ENCODE data around the gene SNRPD3.

SNRPD3 gene

DNA sequence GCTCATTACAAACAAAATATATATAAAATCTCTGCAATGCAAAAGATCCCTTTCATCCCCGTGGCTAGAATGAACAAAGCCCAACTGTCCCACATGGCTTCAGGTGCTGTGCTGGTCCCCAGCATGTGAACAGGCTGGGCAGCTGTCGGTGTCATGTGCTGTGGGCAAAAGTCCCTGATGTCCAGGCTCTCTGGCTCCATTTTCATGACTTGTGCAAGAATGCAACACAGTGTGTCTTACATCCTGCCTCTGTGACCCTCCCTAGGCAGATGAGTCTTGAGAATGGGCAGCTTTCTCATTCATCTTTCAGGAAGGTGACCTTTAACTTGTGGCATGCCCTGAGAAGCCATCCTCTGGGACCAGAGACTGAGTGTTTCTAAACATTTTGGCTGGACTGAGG, 15.3 kb upstream of the SNRPD3 start:
- Histone ChIP-seq H3K79me2 (ENCODE audit: insufficient read depth, low read length) (no peaks in the 10 kb centered on the region), H3K9ac (ENCODE audit: low read depth, low read length, poor library complexity, severe bottlenecking) (no peak overlapping the region), H3K4me3 (ENCODE audit: low read length, poor library complexity, severe bottlenecking) (no peak overlapping the region), H4K20me1 (ENCODE audit: insufficient read depth, low read length, poor library complexity, severe bottlenecking) (no peaks in the 10 kb centered on the region), H3K9me2 (replicated peaks; ENCODE audit: low read depth, low read length) (no peaks in the 10 kb centered on the region), H3F3A (ENCODE audit: low read depth) (no peaks in the 10 kb centered on the region), H3K4me1 (ENCODE audit: insufficient read depth, low read length, poor library complexity, severe bottlenecking) (no peaks in the 10 kb centered on the region), H2AFZ (ENCODE audit: low read length) (no peak overlapping the region), H3K27me3 (ENCODE audit: insufficient read depth, low read length, poor library complexity, severe bottlenecking) (no peaks in the 10 kb centered on the region), H3K4me2 (ENCODE audit: low read depth, low read length, poor library complexity, severe bottlenecking) (no peak overlapping the region), H3K9me3 (ENCODE audit: insufficient read depth, low read depth, low read length) (no peaks in the 10 kb centered on the region), H3K36me3 (ENCODE audit: insufficient read depth, low read length) (peaks cover 53% of the 10 kb centered on the region; the same call in 1 of the 2 replicates)
- TF ChIP-seq EZH2phosphoT487 (IDR thresholded peaks at IDR 0.05; ENCODE audit: borderline replicate concordance) = no peak
- TF ChIP-seq, protein P1, sequence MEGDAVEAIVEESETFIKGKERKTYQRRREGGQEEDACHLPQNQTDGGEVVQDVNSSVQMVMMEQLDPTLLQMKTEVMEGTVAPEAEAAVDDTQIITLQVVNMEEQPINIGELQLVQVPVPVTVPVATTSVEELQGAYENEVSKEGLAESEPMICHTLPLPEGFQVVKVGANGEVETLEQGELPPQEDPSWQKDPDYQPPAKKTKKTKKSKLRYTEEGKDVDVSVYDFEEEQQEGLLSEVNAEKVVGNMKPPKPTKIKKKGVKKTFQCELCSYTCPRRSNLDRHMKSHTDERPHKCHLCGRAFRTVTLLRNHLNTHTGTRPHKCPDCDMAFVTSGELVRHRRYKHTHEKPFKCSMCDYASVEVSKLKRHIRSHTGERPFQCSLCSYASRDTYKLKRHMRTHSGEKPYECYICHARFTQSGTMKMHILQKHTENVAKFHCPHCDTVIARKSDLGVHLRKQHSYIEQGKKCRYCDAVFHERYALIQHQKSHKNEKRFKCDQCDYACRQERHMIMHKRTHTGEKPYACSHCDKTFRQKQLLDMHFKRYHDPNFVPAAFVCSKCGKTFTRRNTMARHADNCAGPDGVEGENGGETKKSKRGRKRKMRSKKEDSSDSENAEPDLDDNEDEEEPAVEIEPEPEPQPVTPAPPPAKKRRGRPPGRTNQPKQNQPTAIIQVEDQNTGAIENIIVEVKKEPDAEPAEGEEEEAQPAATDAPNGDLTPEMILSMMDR (conservative IDR thresholded peaks at IDR 0.05; ENCODE audit: low read length) = no peak

DNA sequence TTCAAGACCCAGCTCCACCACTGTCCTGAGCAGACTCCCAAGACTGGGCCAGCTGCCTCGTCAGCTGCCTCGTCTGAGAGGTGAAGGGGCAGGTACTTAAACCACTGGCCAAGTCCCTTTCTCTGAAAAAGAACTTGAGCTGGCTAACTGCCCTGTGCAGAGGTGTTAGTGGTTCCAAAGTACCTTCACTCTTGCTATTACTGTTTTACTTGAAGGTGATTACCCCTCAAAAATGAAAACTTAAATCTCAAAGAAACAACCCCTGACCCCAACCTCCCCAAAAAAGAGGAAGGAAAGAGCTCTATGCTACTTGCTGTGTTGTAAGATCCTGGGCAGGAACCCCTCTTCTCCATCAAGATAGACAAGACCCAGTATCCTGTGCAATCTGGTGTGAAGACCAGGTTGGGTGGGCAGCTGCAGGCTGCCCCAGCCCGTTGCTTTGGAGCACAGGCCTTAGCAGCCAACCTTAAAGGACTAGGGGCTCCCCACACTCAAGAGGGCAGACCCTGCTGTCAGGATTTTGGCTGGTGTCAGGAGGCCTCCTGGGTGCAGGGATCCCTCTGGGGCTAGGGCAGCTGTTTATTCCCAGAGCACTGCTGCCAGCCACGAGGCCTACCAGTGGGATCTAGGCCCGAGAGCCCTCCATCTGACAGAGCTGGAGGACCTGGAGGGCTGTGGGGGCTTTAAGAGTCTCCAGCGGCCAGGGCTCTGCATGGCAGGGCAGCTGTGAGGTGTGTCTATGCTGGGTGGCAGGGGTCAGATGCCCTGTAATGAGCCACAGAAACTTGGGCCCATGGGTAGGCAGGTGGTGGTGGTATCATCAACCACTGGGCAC, 13.9 kb upstream of the SNRPD3 start:
- no peaks in the 10 kb centered on the region for H3K4me1 ChIP-seq (ENCODE audit: insufficient read depth, low read length, poor library complexity, severe bottlenecking)
- H3K9ac ChIP-seq (ENCODE audit: low read depth, low read length, poor library complexity, severe bottlenecking) = no peak overlapping the region
- H3F3A ChIP-seq (ENCODE audit: low read depth) = no peaks in the 10 kb centered on the region
- no peak for TF ChIP-seq EZH2phosphoT487 (IDR thresholded peaks at IDR 0.05; ENCODE audit: borderline replicate concordance)
- TF ChIP-seq, protein P1 (conservative IDR thresholded peaks at IDR 0.05; ENCODE audit: low read length) = no peak
- H3K9me3 ChIP-seq (ENCODE audit: insufficient read depth, low read depth, low read length) = no peaks in the 10 kb centered on the region
- H3K36me3 ChIP-seq (ENCODE audit: insufficient read depth, low read length) = peaks cover 61% of the 10 kb centered on the region; the same call in 1 of the 2 replicates
- no peak overlapping the region for H2AFZ ChIP-seq (ENCODE audit: low read length)
- no peaks in the 10 kb centered on the region for H4K20me1 ChIP-seq (ENCODE audit: insufficient read depth, low read length, poor library complexity, severe bottlenecking)
- no peaks in the 10 kb centered on the region for H3K79me2 ChIP-seq (ENCODE audit: insufficient read depth, low read length)
- H3K4me2 ChIP-seq (ENCODE audit: low read depth, low read length, poor library complexity, severe bottlenecking) = no peak overlapping the region
- H3K9me2 ChIP-seq (replicated peaks; ENCODE audit: low read depth, low read length) = no peaks in the 10 kb centered on the region
- no peak overlapping the region for H3K4me3 ChIP-seq (ENCODE audit: low read length, poor library complexity, severe bottlenecking)
- no peaks in the 10 kb centered on the region for H3K27me3 ChIP-seq (ENCODE audit: insufficient read depth, low read length, poor library complexity, severe bottlenecking)

DNA sequence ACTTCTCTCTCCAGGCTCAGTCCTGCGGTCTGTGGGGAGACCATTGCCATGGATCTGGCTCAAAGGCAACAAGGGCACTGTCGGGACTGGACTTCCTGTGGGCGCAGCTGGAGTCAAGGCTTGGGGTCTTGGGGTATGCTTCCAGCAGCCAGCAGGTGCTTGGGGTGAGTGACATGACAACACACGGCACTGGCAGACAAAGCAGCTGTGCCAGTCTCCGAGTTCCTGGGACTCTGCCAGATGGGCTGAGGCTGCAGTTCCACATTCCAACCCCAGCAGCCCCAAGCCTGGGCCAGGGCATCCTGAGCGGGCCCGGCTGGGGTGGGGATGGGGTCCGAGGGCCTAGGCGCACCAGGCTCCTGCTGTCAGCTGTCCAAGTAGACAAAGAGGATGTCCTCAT, 13.2 kb upstream of the SNRPD3 start:
- Histone ChIP-seq H3F3A (ENCODE audit: low read depth) (no peaks in the 10 kb centered on the region), H3K27me3 (ENCODE audit: insufficient read depth, low read length, poor library complexity, severe bottlenecking) (no peaks in the 10 kb centered on the region), H3K9me2 (replicated peaks; ENCODE audit: low read depth, low read length) (no peaks in the 10 kb centered on the region), H2AFZ (ENCODE audit: low read length) (no peak overlapping the region), H3K36me3 (ENCODE audit: insufficient read depth, low read length) (peaks cover 68% of the 10 kb centered on the region; the same call in 1 of the 2 replicates), H3K4me1 (ENCODE audit: insufficient read depth, low read length, poor library complexity, severe bottlenecking) (no peaks in the 10 kb centered on the region), H3K79me2 (ENCODE audit: insufficient read depth, low read length) (no peaks in the 10 kb centered on the region), H3K4me2 (ENCODE audit: low read depth, low read length, poor library complexity, severe bottlenecking) (no peak overlapping the region), H3K9ac (ENCODE audit: low read depth, low read length, poor library complexity, severe bottlenecking) (no peak overlapping the region), H3K9me3 (ENCODE audit: insufficient read depth, low read depth, low read length) (no peaks in the 10 kb centered on the region), H4K20me1 (ENCODE audit: insufficient read depth, low read length, poor library complexity, severe bottlenecking) (no peaks in the 10 kb centered on the region), H3K4me3 (ENCODE audit: low read length, poor library complexity, severe bottlenecking) (no peak overlapping the region)
- TF ChIP-seq, protein P1 (conservative IDR thresholded peaks at IDR 0.05; ENCODE audit: low read length) = no peak
- no peak for TF ChIP-seq EZH2phosphoT487 (IDR thresholded peaks at IDR 0.05; ENCODE audit: borderline replicate concordance)

All from Loucy (cell line).